ENCODE results near the gene PCDH15.

DNA sequence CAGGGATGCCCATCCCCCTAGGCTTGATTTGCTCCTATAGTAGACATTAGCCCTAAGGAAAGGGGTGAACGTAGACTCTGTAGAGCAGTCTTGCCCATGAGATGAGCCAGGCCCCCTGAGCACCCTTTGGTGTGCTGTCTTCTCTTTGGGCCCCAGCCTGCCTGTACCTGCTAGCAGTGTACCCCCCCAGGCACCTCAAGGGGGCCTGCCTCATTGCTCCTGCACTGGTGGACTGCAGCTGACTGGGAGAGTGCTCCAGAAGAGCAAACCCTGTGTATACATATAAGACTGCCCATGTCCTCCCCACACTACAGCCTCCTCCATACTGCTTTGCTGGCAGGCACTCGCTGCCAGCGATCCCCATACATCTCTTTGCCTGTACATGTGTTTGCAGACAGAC lies 206.7 kb downstream of the PCDH15 start:
- TF ChIP-seq, protein P1, sequence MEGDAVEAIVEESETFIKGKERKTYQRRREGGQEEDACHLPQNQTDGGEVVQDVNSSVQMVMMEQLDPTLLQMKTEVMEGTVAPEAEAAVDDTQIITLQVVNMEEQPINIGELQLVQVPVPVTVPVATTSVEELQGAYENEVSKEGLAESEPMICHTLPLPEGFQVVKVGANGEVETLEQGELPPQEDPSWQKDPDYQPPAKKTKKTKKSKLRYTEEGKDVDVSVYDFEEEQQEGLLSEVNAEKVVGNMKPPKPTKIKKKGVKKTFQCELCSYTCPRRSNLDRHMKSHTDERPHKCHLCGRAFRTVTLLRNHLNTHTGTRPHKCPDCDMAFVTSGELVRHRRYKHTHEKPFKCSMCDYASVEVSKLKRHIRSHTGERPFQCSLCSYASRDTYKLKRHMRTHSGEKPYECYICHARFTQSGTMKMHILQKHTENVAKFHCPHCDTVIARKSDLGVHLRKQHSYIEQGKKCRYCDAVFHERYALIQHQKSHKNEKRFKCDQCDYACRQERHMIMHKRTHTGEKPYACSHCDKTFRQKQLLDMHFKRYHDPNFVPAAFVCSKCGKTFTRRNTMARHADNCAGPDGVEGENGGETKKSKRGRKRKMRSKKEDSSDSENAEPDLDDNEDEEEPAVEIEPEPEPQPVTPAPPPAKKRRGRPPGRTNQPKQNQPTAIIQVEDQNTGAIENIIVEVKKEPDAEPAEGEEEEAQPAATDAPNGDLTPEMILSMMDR (IDR thresholded peaks at IDR 0.05) = no peak
- TF ChIP-seq POLR2A (IDR thresholded peaks at IDR 0.05) = no peak

All from prostate gland (tissue), 2 donors.